Endothelial cell of umbilical vein (primary cell): ENCODE measurements around the gene GNAS-AS1. TPM values are rescaled to one million over a fixed set of nuclear protein-coding genes. Genes with fewer than 3 reads are reported as not detected.

ENCODE experiments used
- BruUV-seq: library from RNA; stranded (reverse); fragments of 400-500 nt; replicated peaks from 2 replicates; lab custom pipeline; 2021; lab: Mats Ljungman, UMichigan
- CTCF ChIA-PET: fragments of 300-600, 350-600 bp; sonication (Branson Sonifier 250); formaldehyde crosslinking; loops from one replicate; lab custom pipeline; 2021; ENCODE audit warnings: antibody characterized with exemption, inconsistent platforms; lab: Charles Lee
- POLR2A ChIA-PET: fragments of 300-600, 350-600 bp; sonication (Branson Sonifier 250); formaldehyde crosslinking; loops from one replicate; lab custom pipeline; 2021; ENCODE audit warnings: antibody characterized with exemption, inconsistent platforms; lab: Charles Lee
- DNase-seq: peaks from one replicate; pipeline ENCODE4 v3.0.0-alpha.2; 2011; ENCODE audit warnings: low read depth, low spot score
- FAIRE-seq: peaks from 2 replicates; lab custom pipeline; 2011; peaks lifted over from hg19 to GRCh38; lab: Jason Lieb, UNC
- H2AFZ ChIP-seq: 2 replicates; pipeline ENCODE4 v1.6.0; 2012; ENCODE audit warnings: low read depth, low read length, control low read depth, inconsistent platforms
- H3K27ac ChIP-seq: 2 replicates; pipeline ENCODE4 v1.5.1; 2011; ENCODE audit warnings: low read depth, mild to moderate bottlenecking, control low read depth, low read length, moderate library complexity; ENCODE audit not compliant: insufficient read depth
- H3K27me3 ChIP-seq, 2 experiments: 2 replicates each; pipeline versions ENCODE4 v1.6.0 to v1.6.1; 2011; ENCODE audit warnings: low read length in 2 of 2, mixed read lengths in 1 of 2; ENCODE audit not compliant: control insufficient read depth in 2 of 2, insufficient read depth in 2 of 2
- H3K36me3 ChIP-seq, 2 experiments: 2 replicates in 1 of 2; 3 replicates in 1 of 2; pipeline ENCODE4 v1.5.1; 2011; ENCODE audit warnings: low read length in 2 of 2, mild to moderate bottlenecking in 1 of 2, moderate library complexity in 1 of 2; ENCODE audit not compliant: control insufficient read depth in 2 of 2, insufficient read depth in 2 of 2; ENCODE audit errors: extremely low read depth in 1 of 2
- H3K4me1 ChIP-seq: 3 replicates; pipeline ENCODE4 v1.5.1; 2011; ENCODE audit warnings: mild to moderate bottlenecking, low read length; ENCODE audit not compliant: control insufficient read depth, insufficient read depth; ENCODE audit errors: extremely low read depth
- H3K4me2 ChIP-seq: 2 replicates; pipeline ENCODE4 v1.6.1; 2011; ENCODE audit warnings: low read length, control low read depth, mixed read lengths; ENCODE audit not compliant: insufficient read depth
- H3K4me3 ChIP-seq, 3 experiments: fragments of 200-600 bp in 1 of 3; sonication (generic), shearing (Covaris generic) in 1 of 3; replicated peaks in 1 of 3; 2 replicates each; pipeline ENCODE4 v1.5.1; 2011 to 2016; ENCODE audit warnings: control low read depth in 3 of 3, low read length in 3 of 3, mild to moderate bottlenecking in 2 of 3, inconsistent platforms in 1 of 3, low read depth in 1 of 3, moderate library complexity in 1 of 3; ENCODE audit not compliant: insufficient read depth in 1 of 3
- H3K79me2 ChIP-seq: 2 replicates; pipeline ENCODE4 v1.6.0; 2012; ENCODE audit warnings: low read length, inconsistent platforms; ENCODE audit not compliant: control insufficient read depth, insufficient read depth
- H3K9ac ChIP-seq: replicated peaks from 2 replicates; pipeline ENCODE3; 2011; ENCODE audit warnings: low read length, control low read depth; ENCODE audit not compliant: insufficient read depth; ENCODE audit errors: extremely low read depth
- H3K9me1 ChIP-seq: replicated peaks from 3 replicates; pipeline ENCODE4 v1.6.0; 2011; ENCODE audit warnings: mild to moderate bottlenecking, low read length; ENCODE audit not compliant: control insufficient read depth, insufficient read depth; ENCODE audit errors: extremely low read depth
- H3K9me3 ChIP-seq: replicated peaks from 2 replicates; pipeline ENCODE4 v1.5.1; 2012; ENCODE audit warnings: low read length, inconsistent platforms; ENCODE audit not compliant: control insufficient read depth, insufficient read depth
- H4K20me1 ChIP-seq: replicated peaks from 2 replicates; pipeline ENCODE3; 2011; ENCODE audit warnings: mild to moderate bottlenecking, low read length; ENCODE audit not compliant: control insufficient read depth, insufficient read depth; ENCODE audit errors: extremely low read depth
- dilution Hi-C: fragments of 300-500 bp; cut with MboI; formaldehyde crosslinking; loops from one replicate; pipeline ENCODE4 v1.15.0; 2019; ENCODE audit warnings: low sequenced_read_pairs; ENCODE audit not compliant: extremely low pct_ligation_motif_present
- intact Hi-C: fragments of 100-400 bp; cut with micrococcal nuclease; formaldehyde crosslinking; loops from one replicate; pipeline ENCODE4 v1.10.0; 2022
- polyA plus RNA-seq, 4 experiments: library from polyadenylated mRNA; depleted of rRNA in 3 of 4; stranded (reverse) in 3 of 4; unstranded in 1 of 4; fragments of >200 nt; gene quantifications; 2 replicates each; pipeline versions ENCODE4 v1.2.1 to v1.2.3, GENCODE V29; 2011 to 2012; ENCODE audit warnings: missing spikeins in 1 of 4
- total RNA-seq: library from RNA; stranded (reverse); gene quantifications from 2 replicates; pipeline ENCODE4 v1.2.3, GENCODE V29; 2021
- TF ChIP-seq, protein P1 (sequence below), 2 donors: IDR thresholded peaks; 1 replicate in 1 of 2; 2 replicates in 1 of 2; pipeline ENCODE4 v1.5.1; 2011; ENCODE audit warnings: low read length in 2 of 2, mild to moderate bottlenecking in 2 of 2, moderate library complexity in 2 of 2, control low read depth in 1 of 2, inconsistent platforms in 1 of 2, low read depth in 1 of 2; ENCODE audit not compliant: insufficient read depth in 1 of 2; ENCODE audit errors: extremely low read depth in 1 of 2
- TF ChIP-seq, protein P2 (sequence below): IDR thresholded peaks from 2 replicates; pipeline ENCODE4 v1.6.1; 2011; ENCODE audit not compliant: insufficient read depth, insufficient read length

GNAS-AS1 gene
- total and polyA plus RNA-seq, 2 donors (not counting 3 experiments of a cell fraction or from before 2014, with no cell fraction given) = 0.11 to 0.58 TPM

DNA sequence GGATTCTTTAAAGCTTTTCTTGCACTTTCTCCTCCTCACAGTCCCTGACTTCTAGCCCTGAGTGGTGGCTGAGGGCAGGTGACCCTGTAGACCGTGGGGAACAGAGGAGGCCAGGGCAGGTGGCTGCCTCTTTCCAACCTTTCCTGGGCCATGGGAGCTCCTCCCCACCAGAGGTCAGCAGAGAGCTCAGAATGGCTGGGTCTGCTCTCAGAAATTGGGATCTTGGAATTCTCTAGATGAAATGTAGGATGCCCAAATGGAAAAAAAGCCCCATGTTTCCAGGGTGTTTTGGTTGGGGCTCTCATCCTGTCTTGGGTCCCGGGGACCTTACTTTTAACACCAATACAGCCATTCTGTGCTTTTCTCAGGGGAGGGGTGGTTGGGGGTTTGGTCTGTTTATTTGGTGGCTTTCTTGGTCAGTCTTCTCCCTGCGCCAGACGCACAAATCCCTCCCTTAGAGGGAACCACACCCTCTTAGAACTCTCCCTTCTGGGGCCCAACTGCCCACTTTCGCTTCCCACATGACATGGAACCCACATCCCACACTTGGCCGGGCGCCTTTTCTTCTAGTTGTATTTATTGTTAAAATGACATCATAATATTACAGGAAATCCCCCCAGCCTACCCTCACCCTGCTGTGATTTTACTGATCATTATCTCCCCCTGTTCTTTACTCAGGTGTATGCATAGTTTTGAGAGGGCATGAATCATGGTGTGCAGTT lies 19.8 kb upstream of the GNAS-AS1 start:
- Histone ChIP-seq H3K4me3 (no peak overlapping the region), H4K20me1 (no peaks in the 10 kb centered on the region), H3K4me2 (no peak overlapping the region), H3K9ac (no peak overlapping the region), H3K79me2 (no peaks in the 10 kb centered on the region), H3K9me1 (no peaks in the 10 kb centered on the region), H2AFZ (no peak overlapping the region), H3K4me1 (peaks cover 15% of the 10 kb centered on the region), H3K27ac (no peak overlapping the region), H3K27me3 (peaks cover 12 to 15% of the 10 kb centered on the region in 2 experiments), H3K36me3 (no peaks in the 10 kb centered on the region), H3K9me3 (no peaks in the 10 kb centered on the region)
- BruUV-seq = no TSS peak
- peak; percentile 63 for DNase-seq
- intact Hi-C loops = loop anchor here (1.0 to 2.0 kb wide), 11 partner anchors 11 to 626 kb away; partner anchors contain the start of gene NELFCD
- peak; percentile 92 for FAIRE-seq
- TF ChIP-seq, protein P1, sequence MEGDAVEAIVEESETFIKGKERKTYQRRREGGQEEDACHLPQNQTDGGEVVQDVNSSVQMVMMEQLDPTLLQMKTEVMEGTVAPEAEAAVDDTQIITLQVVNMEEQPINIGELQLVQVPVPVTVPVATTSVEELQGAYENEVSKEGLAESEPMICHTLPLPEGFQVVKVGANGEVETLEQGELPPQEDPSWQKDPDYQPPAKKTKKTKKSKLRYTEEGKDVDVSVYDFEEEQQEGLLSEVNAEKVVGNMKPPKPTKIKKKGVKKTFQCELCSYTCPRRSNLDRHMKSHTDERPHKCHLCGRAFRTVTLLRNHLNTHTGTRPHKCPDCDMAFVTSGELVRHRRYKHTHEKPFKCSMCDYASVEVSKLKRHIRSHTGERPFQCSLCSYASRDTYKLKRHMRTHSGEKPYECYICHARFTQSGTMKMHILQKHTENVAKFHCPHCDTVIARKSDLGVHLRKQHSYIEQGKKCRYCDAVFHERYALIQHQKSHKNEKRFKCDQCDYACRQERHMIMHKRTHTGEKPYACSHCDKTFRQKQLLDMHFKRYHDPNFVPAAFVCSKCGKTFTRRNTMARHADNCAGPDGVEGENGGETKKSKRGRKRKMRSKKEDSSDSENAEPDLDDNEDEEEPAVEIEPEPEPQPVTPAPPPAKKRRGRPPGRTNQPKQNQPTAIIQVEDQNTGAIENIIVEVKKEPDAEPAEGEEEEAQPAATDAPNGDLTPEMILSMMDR (IDR thresholded peaks at IDR 0.05; ENCODE audit: extremely low read depth in 1 of 2, insufficient read depth in 1 of 2, low read depth in 1 of 2, low read length in 2 of 2) = peak; percentile 88 to 94
- TF ChIP-seq, protein P2, sequence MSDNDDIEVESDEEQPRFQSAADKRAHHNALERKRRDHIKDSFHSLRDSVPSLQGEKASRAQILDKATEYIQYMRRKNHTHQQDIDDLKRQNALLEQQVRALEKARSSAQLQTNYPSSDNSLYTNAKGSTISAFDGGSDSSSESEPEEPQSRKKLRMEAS = no peak
- ChIA-PET CTCF (interaction anchor here (0.6 to 5.1 kb wide), 36 partner anchors 10 to 626 kb away, joined by 3 to 92 read pairs (median 4); partner anchors contain the start of genes ATP5F1E, GNAS, NELFCD and STX16), POLR2A (interaction anchor here (0.6 kb wide), 1 partner anchor 11 kb away, joined by 3 read pairs; no protein-coding TSS in a partner anchor)
- dilution Hi-C loops = no loop called here
